Occipital lobe (tissue), 2 donors: ENCODE data around the gene FILIP1. TPM values are rescaled to one million over a fixed set of nuclear protein-coding genes. Genes with fewer than 3 reads are reported as not detected.
"Not testable (repeated sequence)": the region's sequence is repeated elsewhere in the genome, so short reads cannot be mapped to it uniquely, and the experiment has no call there.

Experiments
- DNase-seq: peaks from one replicate; lab custom pipeline; 2025; lab: John Stamatoyannopoulos, UW
- total RNA-seq: library from RNA; depleted of rRNA; stranded (reverse); fragments of >200 nt; gene quantifications from one replicate; pipeline ENCODE4 v1.2.3, GENCODE V29; 2014

Gene FILIP1
- total RNA-seq, 1 donor from 2014 or later: 4.5 TPM

GRCh38 chr6:75449630-75450206, 43.9 kb downstream of the FILIP1 start:
- DNase-seq: no peak

GRCh38 chr6:75446241-75446880, 47.2 kb downstream of the FILIP1 start:
- no peak for DNase-seq

- no peak for DNase-seq
Measured at GRCh38 chr6:75445738-75446137, 47.9 kb downstream of the FILIP1 start.

- DNase-seq: no peak
Measured at GRCh38 chr6:75444899-75445298, 48.7 kb downstream of the FILIP1 start.

GRCh38 chr6:75441883-75442282, 51.7 kb downstream of the FILIP1 start:
- not testable (repeated sequence) for DNase-seq

GRCh38 chr6:75441479-75441878, 52.1 kb downstream of the FILIP1 start:
- DNase-seq: not testable (repeated sequence)

GRCh38 chr6:75438442-75439116, 55.0 kb downstream of the FILIP1 start:
- no peak for DNase-seq

GRCh38 chr6:75438013-75438431, 55.6 kb downstream of the FILIP1 start:
- no peak for DNase-seq

GRCh38 chr6:75437421-75437891, 56.1 kb downstream of the FILIP1 start:
- DNase-seq: no peak

GRCh38 chr6:75436869-75437268, 56.7 kb downstream of the FILIP1 start:
- DNase-seq: no peak

- DNase-seq: not testable (repeated sequence)
Measured at GRCh38 chr6:75432809-75433208, 60.8 kb downstream of the FILIP1 start.

- no peak for DNase-seq
Measured at GRCh38 chr6:75431379-75431778, 62.2 kb downstream of the FILIP1 start.

- DNase-seq: no peak
Measured at GRCh38 chr6:75430631-75431325, 62.8 kb downstream of the FILIP1 start.

GRCh38 chr6:75429061-75429703, 64.4 kb downstream of the FILIP1 start:
- no peak for DNase-seq

GRCh38 chr6:75428204-75428603, 65.4 kb downstream of the FILIP1 start:
- no peak for DNase-seq

GRCh38 chr6:75427329-75427728, 66.3 kb downstream of the FILIP1 start:
- DNase-seq: no peak

- DNase-seq: no peak
Measured at GRCh38 chr6:75424618-75425548, 68.7 kb downstream of the FILIP1 start.

GRCh38 chr6:75423386-75423785, 70.2 kb downstream of the FILIP1 start:
- DNase-seq: no peak

GRCh38 chr6:75422024-75422639, 71.5 kb downstream of the FILIP1 start:
- no peak for DNase-seq
